ENCODE measurements around the gene EIF3K.

The EIF3K gene

DNA sequence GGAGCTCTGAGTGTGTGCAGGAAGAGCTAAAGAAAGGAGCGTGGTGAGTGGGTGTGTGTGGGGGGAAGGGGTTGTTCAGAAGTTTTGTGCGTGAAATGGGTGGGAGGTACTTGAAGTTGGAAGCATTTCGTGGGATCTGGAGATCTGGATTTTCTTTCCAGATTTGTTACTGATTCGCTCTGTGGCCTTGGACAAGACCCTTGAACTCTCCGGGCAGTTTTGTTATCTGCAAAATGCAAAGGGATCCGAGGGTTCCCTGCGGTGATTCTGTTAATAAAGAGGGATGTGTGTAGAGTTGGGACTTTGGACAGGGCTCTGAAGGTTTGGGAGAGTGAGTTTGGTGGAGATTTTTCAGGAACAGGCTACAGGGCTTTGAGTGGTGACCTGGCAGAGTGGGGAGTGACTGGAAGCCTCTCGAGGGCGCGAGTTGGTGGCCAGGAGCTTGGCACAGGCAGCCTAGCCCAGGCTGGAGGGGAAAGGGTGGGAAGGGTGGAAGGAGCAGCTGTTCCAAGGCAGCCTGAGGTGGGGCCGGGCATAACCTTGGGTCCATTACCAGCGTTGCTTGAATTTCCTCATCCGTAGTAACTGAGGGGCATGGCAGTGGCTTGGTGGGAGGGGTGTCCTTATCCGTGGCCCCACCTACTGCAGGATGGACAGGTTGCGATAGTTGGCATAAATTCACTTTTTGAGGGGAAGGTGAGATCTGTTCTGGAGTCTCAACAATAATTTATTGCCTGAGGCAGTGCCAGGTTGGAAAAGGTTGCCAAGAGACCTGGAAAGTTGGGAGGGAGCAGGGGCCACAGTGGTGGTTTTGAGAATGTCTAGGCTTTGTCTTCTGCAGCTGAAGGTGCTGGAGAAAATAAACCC lies 30.6 kb downstream of the EIF3K start:
- H3K36me3 ChIP-seq (ENCODE audit: low read depth): peaks cover 48% of the 10 kb centered on the region
- TF ChIP-seq, protein P1, sequence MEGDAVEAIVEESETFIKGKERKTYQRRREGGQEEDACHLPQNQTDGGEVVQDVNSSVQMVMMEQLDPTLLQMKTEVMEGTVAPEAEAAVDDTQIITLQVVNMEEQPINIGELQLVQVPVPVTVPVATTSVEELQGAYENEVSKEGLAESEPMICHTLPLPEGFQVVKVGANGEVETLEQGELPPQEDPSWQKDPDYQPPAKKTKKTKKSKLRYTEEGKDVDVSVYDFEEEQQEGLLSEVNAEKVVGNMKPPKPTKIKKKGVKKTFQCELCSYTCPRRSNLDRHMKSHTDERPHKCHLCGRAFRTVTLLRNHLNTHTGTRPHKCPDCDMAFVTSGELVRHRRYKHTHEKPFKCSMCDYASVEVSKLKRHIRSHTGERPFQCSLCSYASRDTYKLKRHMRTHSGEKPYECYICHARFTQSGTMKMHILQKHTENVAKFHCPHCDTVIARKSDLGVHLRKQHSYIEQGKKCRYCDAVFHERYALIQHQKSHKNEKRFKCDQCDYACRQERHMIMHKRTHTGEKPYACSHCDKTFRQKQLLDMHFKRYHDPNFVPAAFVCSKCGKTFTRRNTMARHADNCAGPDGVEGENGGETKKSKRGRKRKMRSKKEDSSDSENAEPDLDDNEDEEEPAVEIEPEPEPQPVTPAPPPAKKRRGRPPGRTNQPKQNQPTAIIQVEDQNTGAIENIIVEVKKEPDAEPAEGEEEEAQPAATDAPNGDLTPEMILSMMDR (IDR thresholded peaks at IDR 0.05; ENCODE audit: poor library complexity, severe bottlenecking): peak; percentile 6
- H3K9me3 ChIP-seq (ENCODE audit: severe bottlenecking): no peaks in the 10 kb centered on the region
- DNase-seq (ENCODE audit: low spot score): peak; percentile 88
- no peaks in the 10 kb centered on the region for H3K27me3 ChIP-seq (ENCODE audit: insufficient read depth, poor library complexity, severe bottlenecking)
- peak overlapping the region; percentile 100 for H3K27ac ChIP-seq (ENCODE audit: poor library complexity, severe bottlenecking)
- peak overlapping the region; percentile 84 for H3K4me3 ChIP-seq (ENCODE audit: severe bottlenecking)
- peak; percentile 65 for ATAC-seq (ENCODE audit: low read depth)
- peaks cover 38% of the 10 kb centered on the region for H3K4me1 ChIP-seq (ENCODE audit: insufficient read depth, poor library complexity, severe bottlenecking)

DNA sequence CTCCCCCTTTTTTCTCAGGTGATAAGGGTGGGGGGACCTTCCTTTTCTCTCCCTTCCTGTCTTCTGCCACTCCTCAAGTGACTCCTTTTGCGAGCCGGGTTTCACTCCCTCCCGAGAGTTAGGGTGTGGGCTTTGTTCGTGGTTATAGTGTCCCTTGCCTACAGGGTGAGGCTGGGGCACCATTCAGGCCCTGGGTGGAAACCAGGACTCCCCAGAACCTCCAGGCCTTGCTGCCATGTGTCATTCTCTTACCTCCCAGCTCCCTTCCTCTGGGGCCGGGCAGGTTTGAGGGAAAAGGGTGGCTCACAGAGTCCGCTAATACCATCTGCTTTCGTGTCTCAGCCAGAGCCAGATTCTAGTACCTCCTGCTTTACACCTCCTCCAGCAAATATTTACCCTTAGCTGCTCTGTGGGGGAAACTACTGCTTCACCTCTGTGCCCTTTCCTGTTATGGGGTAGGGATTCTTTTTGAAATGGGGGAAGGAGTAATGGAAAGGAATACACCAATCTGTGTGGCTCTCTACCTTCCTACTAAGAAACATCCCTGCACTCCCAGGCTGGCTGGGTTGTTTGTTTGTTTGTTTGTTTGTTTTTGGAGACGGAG lies 31.3 kb downstream of the EIF3K start:
- H3K9me3 ChIP-seq (ENCODE audit: severe bottlenecking): no peaks in the 10 kb centered on the region
- no peak for DNase-seq (ENCODE audit: low spot score)
- peak; percentile 20 for ATAC-seq (ENCODE audit: low read depth)
- peaks cover 55% of the 10 kb centered on the region for H3K36me3 ChIP-seq (ENCODE audit: low read depth)
- H3K27me3 ChIP-seq (ENCODE audit: insufficient read depth, poor library complexity, severe bottlenecking): no peaks in the 10 kb centered on the region
- H3K27ac ChIP-seq (ENCODE audit: poor library complexity, severe bottlenecking): peak overlapping the region; percentile 100
- peaks cover 46% of the 10 kb centered on the region for H3K4me1 ChIP-seq (ENCODE audit: insufficient read depth, poor library complexity, severe bottlenecking)
- TF ChIP-seq, protein P1 (IDR thresholded peaks at IDR 0.05; ENCODE audit: poor library complexity, severe bottlenecking): no peak
- peak overlapping the region; percentile 84 for H3K4me3 ChIP-seq (ENCODE audit: severe bottlenecking)

DNA sequence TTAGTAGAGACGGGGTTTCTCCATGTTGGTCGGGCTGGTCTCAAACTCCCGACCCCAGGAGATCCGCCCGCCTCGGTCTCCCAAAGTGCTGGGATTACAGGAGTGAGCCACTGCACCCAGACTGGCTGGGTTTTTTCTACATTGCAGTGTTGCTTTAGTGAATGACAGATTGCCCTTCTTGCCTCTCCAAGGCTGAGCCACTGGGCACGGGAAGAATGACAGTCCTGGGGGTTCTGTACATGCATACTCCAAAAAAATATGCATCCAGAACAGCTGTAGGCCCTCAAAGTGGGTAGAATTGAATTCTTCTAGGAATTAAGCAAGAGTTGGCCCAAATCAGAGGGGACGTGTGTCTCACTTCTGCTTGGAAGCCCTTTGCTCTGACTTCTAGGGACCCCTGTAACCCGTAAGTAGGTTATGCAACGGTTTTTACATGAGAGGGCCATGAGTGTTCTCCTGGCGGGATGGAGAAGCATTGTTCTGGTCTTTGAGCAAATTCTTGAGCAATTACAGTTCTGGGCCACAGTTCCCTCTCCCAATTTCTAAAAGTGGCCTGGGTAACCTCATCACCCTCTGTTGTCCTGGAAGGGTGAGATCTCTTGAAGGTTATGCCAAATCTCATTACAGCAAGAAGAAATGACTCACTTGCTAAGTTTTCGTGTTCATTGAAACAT lies 32.1 kb downstream of the EIF3K start:
- H3K4me1 ChIP-seq (ENCODE audit: insufficient read depth, poor library complexity, severe bottlenecking): peaks cover 54% of the 10 kb centered on the region
- peaks cover 63% of the 10 kb centered on the region for H3K36me3 ChIP-seq (ENCODE audit: low read depth)
- DNase-seq (ENCODE audit: low spot score) (no peak), ATAC-seq (ENCODE audit: low read depth) (peak; percentile 26)
- H3K4me3 ChIP-seq (ENCODE audit: severe bottlenecking): peak overlapping the region; percentile 84
- H3K27me3 ChIP-seq (ENCODE audit: insufficient read depth, poor library complexity, severe bottlenecking): no peaks in the 10 kb centered on the region
- TF ChIP-seq, protein P1 (IDR thresholded peaks at IDR 0.05; ENCODE audit: poor library complexity, severe bottlenecking): no peak
- H3K27ac ChIP-seq (ENCODE audit: poor library complexity, severe bottlenecking): peak overlapping the region; percentile 100
- no peaks in the 10 kb centered on the region for H3K9me3 ChIP-seq (ENCODE audit: severe bottlenecking)

DNA sequence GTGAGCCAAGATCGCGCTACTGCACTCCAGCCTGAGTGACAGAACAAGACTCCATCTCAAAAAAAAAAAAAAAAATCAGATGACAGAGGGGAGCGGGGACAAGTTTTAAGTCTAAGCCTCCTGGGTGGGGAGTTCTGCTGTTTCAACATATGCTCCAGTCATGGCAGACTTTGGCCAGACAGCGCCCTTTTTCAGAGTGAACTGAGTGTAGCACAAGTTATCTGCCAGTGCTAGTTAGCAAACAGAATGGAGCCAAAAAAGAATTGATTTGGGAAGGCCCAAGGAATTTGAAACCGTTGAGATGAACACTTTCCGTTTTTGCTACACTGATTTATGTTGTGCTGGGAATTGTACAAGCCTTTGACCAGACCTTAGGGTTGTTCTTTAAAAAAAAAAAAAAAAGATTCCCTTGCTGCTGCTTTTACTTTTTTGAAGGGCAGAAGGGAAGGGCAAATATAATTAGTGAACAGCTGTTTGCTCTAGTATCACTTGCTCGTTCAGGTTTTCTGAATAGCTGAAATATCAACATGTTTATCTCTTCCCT lies 34.1 kb downstream of the EIF3K start:
- Histone ChIP-seq H3K27ac (ENCODE audit: poor library complexity, severe bottlenecking) (peak overlapping the region; percentile 100), H3K4me3 (ENCODE audit: severe bottlenecking) (no peak overlapping the region), H3K9me3 (ENCODE audit: severe bottlenecking) (no peaks in the 10 kb centered on the region), H3K27me3 (ENCODE audit: insufficient read depth, poor library complexity, severe bottlenecking) (no peaks in the 10 kb centered on the region), H3K4me1 (ENCODE audit: insufficient read depth, poor library complexity, severe bottlenecking) (peaks cover 72% of the 10 kb centered on the region), H3K36me3 (ENCODE audit: low read depth) (peaks cover 76% of the 10 kb centered on the region)
- no peak for ATAC-seq (ENCODE audit: low read depth)
- TF ChIP-seq, protein P1 (IDR thresholded peaks at IDR 0.05; ENCODE audit: poor library complexity, severe bottlenecking): no peak
- no peak for DNase-seq (ENCODE audit: low spot score)

Measured in RWPE2 (cell line).